GM15510 (cell line): ENCODE results near the gene IFNA13.

Source experiments
- POLR2A ChIP-seq: IDR thresholded peaks from 3 replicates; pipeline ENCODE4 v1.6.1; 2011; ENCODE audit warnings: borderline replicate concordance; ENCODE audit not compliant: insufficient read length; ENCODE audit errors: extremely low read depth

Gene IFNA13

GRCh38 chr9:21385131-21385670 is 17.3 kb upstream of the IFNA13 start, which contains the start of gene IFNA2:
TSS of gene IFNA2 (minus strand) at chr9:21385398. CDS start at chr9:21385329, 69 bp downstream.
- peak; percentile 15 for TF ChIP-seq POLR2A

GRCh38 chr9:21383627-21384026 is 15.8 kb upstream of the IFNA13 start:
- no peak for TF ChIP-seq POLR2A

DNA sequence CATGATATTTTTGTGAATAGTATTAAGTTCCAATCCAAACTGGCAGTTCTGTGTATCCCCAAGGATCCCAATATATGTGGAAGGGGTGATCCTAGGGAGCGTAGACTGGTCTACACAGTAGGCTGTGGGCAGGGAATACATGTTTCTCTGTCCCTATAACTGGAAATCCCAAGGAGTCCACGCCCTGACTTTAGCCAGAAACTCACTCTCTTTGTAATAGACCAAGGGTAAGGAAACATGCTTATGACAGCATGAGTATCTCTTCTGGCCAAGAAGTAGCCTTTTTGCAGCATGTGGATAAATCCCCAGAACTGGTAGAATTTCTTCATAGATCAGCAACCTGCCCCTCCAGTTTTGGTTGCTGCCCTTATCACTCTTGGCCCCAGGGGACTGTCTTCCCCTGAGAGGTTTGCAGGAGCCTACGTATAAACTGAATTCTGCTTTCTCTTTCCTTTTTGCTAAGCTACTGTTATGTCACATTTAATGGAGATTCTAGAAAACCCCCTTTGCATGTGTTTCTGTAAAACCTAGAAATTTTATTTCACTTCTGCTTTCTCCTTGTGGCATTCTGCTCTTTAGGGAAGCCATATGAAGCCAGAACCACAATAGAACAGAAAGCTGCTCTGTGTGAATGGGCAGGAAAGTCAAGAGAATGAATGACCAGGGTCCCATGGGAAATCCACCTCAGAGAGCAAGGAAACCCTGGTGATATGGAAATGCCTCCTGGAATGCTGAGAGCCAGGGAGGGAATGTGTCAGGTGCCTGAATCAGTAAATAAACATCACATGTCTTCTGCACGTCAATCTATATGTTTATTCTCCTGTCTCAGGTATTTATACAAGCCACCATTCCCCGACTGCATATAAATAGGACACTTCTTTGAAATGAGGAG is 13.8 kb upstream of the IFNA13 start:
- TF ChIP-seq POLR2A: no peak

DNA sequence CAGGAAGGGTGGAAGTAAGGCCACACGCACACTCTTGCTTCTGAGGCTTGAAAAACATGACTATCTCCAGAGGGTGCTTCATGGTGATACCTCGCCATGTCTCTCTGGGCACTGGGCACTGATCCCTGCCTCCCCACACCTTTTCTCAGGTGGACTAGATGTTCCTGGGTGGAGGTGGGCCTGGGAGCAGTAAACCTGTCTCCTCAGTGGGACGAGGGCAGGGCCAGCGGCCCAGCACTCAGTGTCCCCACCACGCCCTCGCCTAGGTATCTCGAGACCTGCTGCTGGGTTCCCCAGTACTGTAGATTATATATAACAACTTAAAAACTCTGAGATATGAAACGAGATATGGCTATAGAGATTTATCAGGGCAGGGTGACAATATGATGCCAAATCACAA is 5.6 kb downstream of the IFNA13 start:
- TF ChIP-seq POLR2A: no peak

DNA sequence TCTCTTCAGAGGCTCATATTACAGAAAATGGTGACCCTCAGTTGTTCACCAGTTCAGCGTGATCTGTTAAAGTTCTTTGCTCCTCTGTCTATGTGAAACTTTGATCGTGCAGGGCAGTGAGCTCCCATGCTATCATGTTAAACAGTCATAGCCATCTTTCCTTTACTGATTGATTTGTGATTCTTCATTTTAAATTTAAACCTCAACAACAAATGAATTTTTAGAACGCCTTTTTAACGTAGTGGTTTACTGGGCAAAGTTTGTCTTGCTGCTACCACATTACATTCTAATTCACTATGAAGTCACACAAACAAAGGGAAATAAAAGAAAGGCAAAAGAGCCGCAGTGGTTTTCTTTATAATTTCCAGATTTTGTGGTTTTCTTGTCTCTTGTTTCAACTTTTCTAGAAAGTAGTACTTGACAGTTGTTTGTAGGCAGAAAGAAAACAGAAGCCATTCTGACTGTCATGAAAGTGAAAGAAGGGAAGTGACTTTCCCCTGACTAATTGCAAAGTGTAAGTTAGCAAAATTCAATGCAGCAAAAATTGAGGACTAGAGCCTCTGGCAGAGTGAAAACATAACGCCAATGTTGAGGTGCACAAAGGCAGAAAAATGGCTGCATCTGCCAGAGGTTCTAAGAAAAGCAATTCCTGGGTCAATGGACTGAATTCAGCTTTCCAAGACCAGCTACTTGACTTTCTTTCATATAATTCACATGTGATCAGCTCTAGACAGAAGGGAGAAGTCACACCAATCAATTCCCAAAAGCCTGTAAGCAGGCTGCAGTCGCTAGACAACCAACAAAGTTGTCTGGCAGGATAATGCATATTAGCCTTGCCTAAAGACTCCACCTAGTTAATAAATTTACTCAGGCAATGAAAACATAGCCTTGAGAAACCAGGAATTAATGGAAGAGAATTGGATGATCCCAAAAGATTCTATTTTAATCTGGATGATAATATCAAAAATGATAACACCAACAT is 10.1 kb downstream of the IFNA13 start:
- no peak for TF ChIP-seq POLR2A

GRCh38 chr9:21350787-21351186 is 17.1 kb downstream of the IFNA13 start, which contains the start of gene IFNA6:
TSS of gene IFNA6 (minus strand) at chr9:21350887. CDS start at chr9:21350887, 0 bp downstream.
- TF ChIP-seq POLR2A: no peak

DNA sequence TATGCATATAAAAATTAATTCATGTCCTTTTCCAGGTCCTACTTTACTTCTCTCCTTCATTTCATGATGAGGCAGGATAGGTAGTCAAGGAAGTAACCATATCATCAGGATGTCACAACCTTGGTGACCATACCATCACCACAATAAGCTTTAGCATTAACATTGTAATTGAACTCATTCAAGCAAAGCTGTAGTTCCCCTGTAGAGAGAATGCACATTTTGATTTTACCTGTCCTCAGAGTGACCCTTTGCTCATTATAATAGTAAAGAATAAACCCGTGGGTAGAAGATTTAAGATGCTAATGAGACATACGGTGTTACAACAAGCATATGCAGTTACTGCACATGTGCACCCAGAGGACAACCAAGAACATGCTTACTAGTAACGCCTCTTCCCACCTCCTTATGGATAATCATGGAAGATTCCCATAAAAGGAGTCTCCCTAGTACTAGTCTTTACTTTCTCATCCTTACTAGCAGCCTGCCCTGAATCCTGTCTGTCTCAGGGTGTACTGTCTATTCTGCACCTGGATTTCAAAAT is 19.4 kb downstream of the IFNA13 start:
- TF ChIP-seq POLR2A: no peak

DNA sequence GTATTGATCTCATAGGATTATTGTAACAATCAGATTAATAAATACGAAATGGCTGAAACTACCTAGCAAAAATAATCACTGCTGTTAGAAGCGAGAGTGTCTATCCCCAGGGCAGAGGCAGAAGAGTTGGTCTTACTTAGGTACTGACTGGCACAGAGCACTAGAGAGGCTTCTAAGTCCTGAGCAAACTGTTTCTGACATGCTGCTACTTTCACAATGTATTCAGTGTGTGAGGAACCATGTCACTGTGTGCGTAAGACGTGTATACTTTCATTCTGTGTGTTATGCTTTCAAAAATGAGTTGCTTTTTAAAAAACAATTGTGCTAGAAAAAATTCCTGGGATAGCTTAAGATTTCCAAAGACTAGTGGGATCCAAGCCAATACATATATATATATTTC is 27.1 kb downstream of the IFNA13 start:
- no peak for TF ChIP-seq POLR2A

DNA sequence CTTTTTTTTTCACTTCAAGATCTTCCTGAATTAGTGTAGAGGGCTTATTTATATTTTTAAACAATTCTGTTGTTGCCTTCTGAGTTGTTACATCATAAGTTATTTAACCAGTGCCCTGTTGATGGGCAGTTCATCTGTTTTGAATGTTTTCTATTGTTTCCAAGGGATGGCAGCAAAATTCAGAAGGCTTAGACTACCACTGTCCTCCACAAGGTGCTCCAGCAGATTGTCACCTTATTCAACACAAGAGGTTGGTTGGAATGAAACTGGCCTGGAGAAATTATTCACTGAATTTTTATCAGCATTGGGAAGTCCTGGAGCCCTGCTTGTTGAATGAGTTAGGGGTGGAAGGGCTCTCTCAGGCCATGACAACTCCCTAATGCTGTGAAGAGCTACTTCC is 31.4 kb downstream of the IFNA13 start:
- no peak for TF ChIP-seq POLR2A

GRCh38 chr9:21334701-21335632 is 32.9 kb downstream of the IFNA13 start, which contains the start of gene KLHL9:
TSS of gene KLHL9 (minus strand) at chr9:21335404. CDS start at chr9:21334859, 545 bp downstream.
- TF ChIP-seq POLR2A: peak; percentile 79

- no peak for TF ChIP-seq POLR2A
Measured at GRCh38 chr9:21333226-21333625, 34.6 kb downstream of the IFNA13 start.

- TF ChIP-seq POLR2A: no peak
Measured at GRCh38 chr9:21331676-21332402, 36.0 kb downstream of the IFNA13 start.

- no peak for TF ChIP-seq POLR2A
Measured at GRCh38 chr9:21326526-21327139, 41.2 kb downstream of the IFNA13 start.

GRCh38 chr9:21324047-21324446 is 43.8 kb downstream of the IFNA13 start:
- no peak for TF ChIP-seq POLR2A
